Trophoblast cell (in vitro differentiated cells and primary cell): Measurements from ENCODE around the gene RIPK1.

Source experiments
- DNase-seq, 2 donors: peaks; one replicate each; pipeline ENCODE4 v3.0.0-alpha.2; 2016
- H2AFZ ChIP-seq: 2 replicates; pipeline ENCODE4 v1.6.1; 2013; ENCODE audit warnings: low read length, moderate library complexity, mild to moderate bottlenecking; ENCODE audit not compliant: insufficient read depth, poor library complexity
- H2AK5ac ChIP-seq: 2 replicates; pipeline ENCODE4 v1.6.1; 2013; ENCODE audit warnings: mild to moderate bottlenecking, low read length
- H2BK120ac ChIP-seq: 2 replicates; pipeline ENCODE4 v1.6.1; 2013; ENCODE audit warnings: low read length, mild to moderate bottlenecking, moderate library complexity; ENCODE audit not compliant: insufficient read depth, poor library complexity
- H2BK12ac ChIP-seq: 2 replicates; pipeline ENCODE4 v1.6.1; 2013; ENCODE audit warnings: mild to moderate bottlenecking, low read length, moderate library complexity
- H2BK5ac ChIP-seq: 2 replicates; pipeline ENCODE4 v1.6.1; 2013; ENCODE audit warnings: low read length, low read depth, moderate library complexity, mild to moderate bottlenecking; ENCODE audit not compliant: poor library complexity
- H3K14ac ChIP-seq: 2 replicates; pipeline ENCODE4 v1.6.1; 2013; ENCODE audit warnings: mild to moderate bottlenecking, low read length
- H3K18ac ChIP-seq: 2 replicates; pipeline ENCODE4 v1.6.1; 2013; ENCODE audit warnings: mild to moderate bottlenecking, low read length
- H3K23ac ChIP-seq: 2 replicates; pipeline ENCODE4 v1.6.1; 2013; ENCODE audit warnings: low read length
- H3K27ac ChIP-seq: 2 replicates; pipeline ENCODE4 v1.5.1; 2013; ENCODE audit warnings: low read depth, mild to moderate bottlenecking, inconsistent platforms, low read length, moderate library complexity
- H3K27me3 ChIP-seq: 2 replicates; pipeline ENCODE4 v1.6.1; 2013; ENCODE audit warnings: inconsistent platforms, mild to moderate bottlenecking, low read length, moderate library complexity; ENCODE audit not compliant: insufficient read depth
- H3K36me3 ChIP-seq, 2 experiments: 1 replicate in 1 of 2; 2 replicates in 1 of 2; pipeline ENCODE4 v1.6.1; 2013; ENCODE audit warnings: low read length in 2 of 2, mild to moderate bottlenecking in 2 of 2, moderate library complexity in 1 of 2; ENCODE audit not compliant: insufficient read depth in 2 of 2, control insufficient read depth in 1 of 2
- H3K4ac ChIP-seq: 2 replicates; pipeline ENCODE4 v1.6.1; 2013; ENCODE audit warnings: low read depth, mild to moderate bottlenecking, low read length, moderate library complexity
- H3K4me1 ChIP-seq, 2 experiments: 1 replicate in 1 of 2; 2 replicates in 1 of 2; pipeline ENCODE4 v1.6.1; 2013; ENCODE audit warnings: low read length in 2 of 2, mild to moderate bottlenecking in 2 of 2, moderate library complexity in 1 of 2; ENCODE audit not compliant: insufficient read depth in 2 of 2, control insufficient read depth in 1 of 2
- H3K4me2 ChIP-seq: 2 replicates; pipeline ENCODE4 v1.6.1; 2013; ENCODE audit warnings: inconsistent platforms, mild to moderate bottlenecking, low read length, moderate library complexity
- H3K4me3 ChIP-seq: 2 replicates; pipeline ENCODE4 v1.5.1; 2013; ENCODE audit warnings: mild to moderate bottlenecking, low read depth, low read length, inconsistent platforms
- H3K79me1 ChIP-seq: one replicate; pipeline ENCODE4 v1.6.1; 2013; ENCODE audit warnings: low read length
- H3K79me2 ChIP-seq: 2 replicates; pipeline ENCODE4 v1.6.1; 2013; ENCODE audit warnings: low read length, mild to moderate bottlenecking; ENCODE audit not compliant: control insufficient read depth, insufficient read depth, poor library complexity
- H3K9ac ChIP-seq: 2 replicates; pipeline ENCODE4 v1.6.1; 2013; ENCODE audit warnings: mild to moderate bottlenecking, low read length
- H3K9me3 ChIP-seq: 2 replicates; pipeline ENCODE4 v1.6.1; 2013; ENCODE audit warnings: low read depth, mild to moderate bottlenecking, control low read depth, inconsistent platforms, low read length; ENCODE audit not compliant: insufficient read depth
- H4K12ac ChIP-seq: 2 replicates; pipeline ENCODE4 v1.6.1; 2013; ENCODE audit warnings: low read depth, mild to moderate bottlenecking, low read length, moderate library complexity
- H4K8ac ChIP-seq: 2 replicates; pipeline ENCODE4 v1.6.1; 2013; ENCODE audit warnings: low read depth, mild to moderate bottlenecking, low read length, moderate library complexity
- H4K91ac ChIP-seq: one replicate; pipeline ENCODE4 v1.6.1; 2013; ENCODE audit warnings: low read depth, mild to moderate bottlenecking, low read length, moderate library complexity
- WGBS: extraction: QIAGEN DNeasy Blood & Tissue Kit; methylation state at CpG from one replicate; pipeline ENCODE4 v1.1.7; 2013; ENCODE audit warnings: missing lambda C conversion rate; ENCODE audit not compliant: insufficient read length, insufficient coverage; ENCODE audit errors: extremely low coverage; 5-methylcytosine and 5-hydroxymethylcytosine counted together

The RIPK1 gene

GRCh38 chr6:3031857-3032640 is 36.2 kb upstream of the RIPK1 start:
- Histone ChIP-seq H3K4me2 (no peak overlapping the region), H2BK12ac (no peak overlapping the region), H4K8ac (no peak overlapping the region), H3K4ac (no peak overlapping the region), H4K91ac (no peak overlapping the region), H3K14ac (no peak overlapping the region), H3K27me3 (no peaks in the 10 kb centered on the region), H3K79me1 (no peaks in the 10 kb centered on the region), H3K9ac (no peak overlapping the region), H3K27ac (no peak overlapping the region), H3K79me2 (no peaks in the 10 kb centered on the region), H3K18ac (no peak overlapping the region), H2AK5ac (no peak overlapping the region), H3K9me3 (peaks cover 2% of the 10 kb centered on the region), H3K4me1 (no peaks in the 10 kb centered on the region), H2AFZ (no peak overlapping the region), H3K36me3 (no peaks in the 10 kb centered on the region), H2BK5ac (no peak overlapping the region), H3K4me3 (no peak overlapping the region), H4K12ac (no peak overlapping the region), H3K23ac (no peak overlapping the region), H2BK120ac (no peak overlapping the region)
- no CpG with 5 or more reads among the region's 15 CpGs for WGBS
- no peak for DNase-seq

- no CpG with 5 or more reads among the region's 3 CpGs for WGBS
- Histone ChIP-seq H4K91ac (no peak overlapping the region), H3K4me2 (no peak overlapping the region), H4K8ac (no peak overlapping the region), H3K18ac (no peak overlapping the region), H2BK5ac (no peak overlapping the region), H2AK5ac (no peak overlapping the region), H2BK12ac (no peak overlapping the region), H3K4ac (no peak overlapping the region), H3K27ac (no peak overlapping the region), H3K14ac (no peak overlapping the region), H3K27me3 (no peaks in the 10 kb centered on the region), H3K4me3 (no peak overlapping the region), H4K12ac (no peak overlapping the region), H2AFZ (no peak overlapping the region), H3K36me3 (no peaks in the 10 kb centered on the region), H3K4me1 (no peaks in the 10 kb centered on the region), H3K9me3 (peaks cover 2% of the 10 kb centered on the region), H3K79me1 (no peaks in the 10 kb centered on the region), H3K9ac (no peak overlapping the region), H3K23ac (no peak overlapping the region), H3K79me2 (no peaks in the 10 kb centered on the region), H2BK120ac (no peak overlapping the region)
- no peak for DNase-seq
Measured at GRCh38 chr6:3032986-3033385, 35.3 kb upstream of the RIPK1 start.

- whole genome bisulfite sequencing: no CpG with 5 or more reads among the region's 5 CpGs
Measured at GRCh38 chr6:3033652-3034051, 34.6 kb upstream of the RIPK1 start.

GRCh38 chr6:3035397-3035796 is 32.9 kb upstream of the RIPK1 start:
- Histone ChIP-seq H2BK5ac (no peak overlapping the region), H3K27ac (no peak overlapping the region), H2AK5ac (no peak overlapping the region), H3K4me2 (no peak overlapping the region), H4K12ac (no peak overlapping the region), H3K18ac (no peak overlapping the region), H3K27me3 (no peaks in the 10 kb centered on the region), H3K79me1 (no peaks in the 10 kb centered on the region), H3K9ac (no peak overlapping the region), H3K4ac (no peak overlapping the region), H2AFZ (no peak overlapping the region), H4K8ac (no peak overlapping the region), H3K36me3 (no peaks in the 10 kb centered on the region), H4K91ac (no peak overlapping the region), H3K4me1 (no peaks in the 10 kb centered on the region), H3K4me3 (no peak overlapping the region), H3K79me2 (no peaks in the 10 kb centered on the region), H2BK12ac (no peak overlapping the region), H3K14ac (no peak overlapping the region), H3K9me3 (peaks cover 2% of the 10 kb centered on the region), H3K23ac (no peak overlapping the region), H2BK120ac (no peak overlapping the region)
- WGBS: no CpG with 5 or more reads among the region's 5 CpGs
- DNase-seq: no peak

More at GRCh38 chr6:3033652-3034051, 34.6 kb upstream of the RIPK1 start:
- H2AK5ac ChIP-seq: no peak overlapping the region
- no peak overlapping the region for H3K18ac ChIP-seq
- H3K4me1 ChIP-seq: no peaks in the 10 kb centered on the region
- H3K27me3 ChIP-seq: no peaks in the 10 kb centered on the region
- no peaks in the 10 kb centered on the region for H3K79me1 ChIP-seq
- H3K23ac ChIP-seq: no peak overlapping the region
- no peak overlapping the region for H3K9ac ChIP-seq
- H3K4me3 ChIP-seq: no peak overlapping the region
- no peak overlapping the region for H4K12ac ChIP-seq
- peaks cover 2% of the 10 kb centered on the region for H3K9me3 ChIP-seq
- no peaks in the 10 kb centered on the region for H3K36me3 ChIP-seq
- H3K4me2 ChIP-seq: no peak overlapping the region
- H3K27ac ChIP-seq: no peak overlapping the region
- no peak overlapping the region for H4K91ac ChIP-seq
- H2BK5ac ChIP-seq: no peak overlapping the region
- H2BK12ac ChIP-seq: no peak overlapping the region
- H2BK120ac ChIP-seq: no peak overlapping the region
- no peak overlapping the region for H3K4ac ChIP-seq
- DNase-seq: no peak
- no peak overlapping the region for H2AFZ ChIP-seq
- H4K8ac ChIP-seq: no peak overlapping the region
- H3K79me2 ChIP-seq: no peaks in the 10 kb centered on the region
- no peak overlapping the region for H3K14ac ChIP-seq
